H1 (cell line): Measurements from ENCODE around the gene CD300LB. TPM values are rescaled to one million over a fixed set of nuclear protein-coding genes. Genes with fewer than 3 reads are reported as not detected.

Source experiments
- CTCF ChIA-PET: fragments of 300-600 bp; sonication (Branson Sonifier 250); formaldehyde crosslinking; loops from one replicate; lab custom pipeline; 2021; ENCODE audit not compliant: partially characterized antibody; lab: Charles Lee
- POLR2A ChIA-PET: fragments of 300-600 bp; sonication (Branson Sonifier 250); formaldehyde crosslinking; loops from one replicate; lab custom pipeline; 2021; ENCODE audit warnings: inconsistent platforms; ENCODE audit not compliant: partially characterized antibody; lab: Charles Lee
- DNase-seq, 2 experiments: peaks; one replicate each; pipeline versions ENCODE4 v3.0.0 to v3.0.0-alpha.2; 2010 to 2022; ENCODE audit warnings: low spot score in 2 of 2, low read depth in 1 of 2, mixed read lengths in 1 of 2
- FAIRE-seq: peaks from 2 replicates; lab custom pipeline; 2011; peaks lifted over from hg19 to GRCh38; lab: Jason Lieb, UNC
- H2AFZ ChIP-seq: 2 replicates; pipeline ENCODE4 v1.8.1; 2012; ENCODE audit warnings: low read length, inconsistent platforms
- H2AK5ac ChIP-seq: 2 replicates; pipeline ENCODE4 v1.6.1; 2013; ENCODE audit warnings: low read depth, low read length
- H2BK120ac ChIP-seq: replicated peaks from 2 replicates; pipeline ENCODE3; 2013; ENCODE audit warnings: low read depth, low read length, inconsistent platforms
- H2BK12ac ChIP-seq: 2 replicates; pipeline ENCODE4 v1.6.1; 2013; ENCODE audit warnings: low read depth, low read length
- H2BK15ac ChIP-seq: 2 replicates; pipeline ENCODE4 v1.6.1; 2013; ENCODE audit warnings: low read length
- H2BK20ac ChIP-seq: 2 replicates; pipeline ENCODE4 v1.6.1; 2013; ENCODE audit warnings: low read length
- H2BK5ac ChIP-seq: 2 replicates; pipeline ENCODE4 v1.6.1; 2013; ENCODE audit warnings: low read depth, low read length
- H3K14ac ChIP-seq: 2 replicates; pipeline ENCODE4 v1.6.1; 2013; ENCODE audit warnings: inconsistent platforms; ENCODE audit not compliant: insufficient read length
- H3K18ac ChIP-seq: 2 replicates; pipeline ENCODE4 v1.6.1; 2013; ENCODE audit warnings: low read length; ENCODE audit errors: extremely low read depth
- H3K23ac ChIP-seq: 2 replicates; pipeline ENCODE4 v1.6.1; 2013; ENCODE audit warnings: inconsistent platforms; ENCODE audit not compliant: insufficient read length
- H3K23me2 ChIP-seq: 2 replicates; pipeline ENCODE4 v1.6.1; 2013; ENCODE audit warnings: low read depth, low read length
- H3K27ac ChIP-seq: 2 replicates; pipeline ENCODE4 v1.6.1; 2011; ENCODE audit warnings: low read depth, low read length, inconsistent platforms
- H3K27me3 ChIP-seq, 4 experiments: replicated peaks in 1 of 4; 1 replicate in 1 of 4; 2 replicates in 3 of 4; pipeline versions ENCODE4 v1.6.1 to v1.8.1; 2011 to 2013; ENCODE audit warnings: low read length in 3 of 4, mild to moderate bottlenecking in 3 of 4, inconsistent platforms in 2 of 4, mixed read lengths in 2 of 4, moderate library complexity in 1 of 4; ENCODE audit not compliant: control insufficient read depth in 3 of 4, insufficient read depth in 3 of 4; ENCODE audit errors: extremely low read depth in 1 of 4
- H3K36me3 ChIP-seq, 4 experiments: 2 replicates each; pipeline versions ENCODE4 v1.6.1 to v1.8.1; 2011 to 2013; ENCODE audit warnings: mild to moderate bottlenecking in 4 of 4, low read length in 3 of 4, moderate library complexity in 2 of 4, control low read depth in 1 of 4, inconsistent platforms in 1 of 4; ENCODE audit not compliant: insufficient read depth in 4 of 4, control insufficient read depth in 2 of 4
- H3K4ac ChIP-seq: replicated peaks from 2 replicates; pipeline ENCODE3; 2013; ENCODE audit warnings: low read length, low read depth, mixed read lengths, inconsistent platforms; ENCODE audit not compliant: insufficient read length
- H3K4me1 ChIP-seq, 4 experiments: replicated peaks in 1 of 4; 1 replicate in 1 of 4; 2 replicates in 3 of 4; pipeline versions ENCODE4 v1.6.1 to v1.8.1; 2011 to 2013; ENCODE audit warnings: low read length in 3 of 4, inconsistent platforms in 2 of 4, mixed read lengths in 1 of 4; ENCODE audit not compliant: insufficient read depth in 4 of 4, control insufficient read depth in 3 of 4
- H3K4me2 ChIP-seq, 2 experiments: 2 replicates each; pipeline versions ENCODE4 v1.6.1 to v1.8.1; 2011 to 2013; ENCODE audit warnings: low read depth in 2 of 2, low read length in 2 of 2, control low read depth in 1 of 2, inconsistent platforms in 1 of 2, mild to moderate bottlenecking in 1 of 2; ENCODE audit not compliant: insufficient read depth in 1 of 2
- H3K4me3 ChIP-seq, 4 experiments: fragments of 200-600, 300-600 bp in 1 of 4; sonication (generic), shearing (Covaris generic), sonication (Bioruptor Twin) in 1 of 4; 2 replicates each; pipeline versions ENCODE4 v1.5.1 to v1.8.1; 2011 to 2016; ENCODE audit warnings: low read length in 4 of 4, low read depth in 3 of 4, control low read depth in 2 of 4, inconsistent platforms in 2 of 4, mild to moderate bottlenecking in 2 of 4, mixed read lengths in 1 of 4, moderate library complexity in 1 of 4; ENCODE audit not compliant: insufficient read depth in 2 of 4; ENCODE audit errors: extremely low read depth in 1 of 4
- H3K56ac ChIP-seq: replicated peaks from 2 replicates; pipeline ENCODE3; 2013; ENCODE audit warnings: low read depth, mild to moderate bottlenecking, mixed read lengths, low read length, inconsistent platforms; ENCODE audit not compliant: insufficient read length
- H3K79me1 ChIP-seq: 2 replicates; pipeline ENCODE4 v1.6.1; 2013; ENCODE audit warnings: low read depth, low read length, control low read depth
- H3K79me2 ChIP-seq, 2 experiments: 2 replicates each; pipeline versions ENCODE4 v1.6.1 to v1.8.1; 2012 to 2013; ENCODE audit warnings: low read length in 2 of 2, mild to moderate bottlenecking in 2 of 2, inconsistent platforms in 1 of 2; ENCODE audit not compliant: insufficient read depth in 2 of 2, control insufficient read depth in 1 of 2
- H3K9ac ChIP-seq, 4 experiments: replicated peaks in 1 of 4; 1 replicate in 1 of 4; 2 replicates in 3 of 4; pipeline versions ENCODE4 v1.6.1 to v1.8.1; 2011 to 2013; ENCODE audit warnings: low read depth in 3 of 4, low read length in 3 of 4, control low read depth in 2 of 4, mild to moderate bottlenecking in 2 of 4, moderate library complexity in 2 of 4, inconsistent platforms in 1 of 4; ENCODE audit errors: extremely low read depth in 1 of 4
- H3K9me3 ChIP-seq, 2 experiments: 2 replicates each; pipeline versions ENCODE4 v1.6.1 to v1.8.1; 2012 to 2013; ENCODE audit warnings: mild to moderate bottlenecking in 2 of 2, moderate library complexity in 2 of 2, control low read depth in 1 of 2, inconsistent platforms in 1 of 2, low read depth in 1 of 2, low read length in 1 of 2, mixed read lengths in 1 of 2; ENCODE audit not compliant: insufficient read depth in 2 of 2
- H4K20me1 ChIP-seq, 2 experiments: replicated peaks in 1 of 2; 2 replicates each; pipeline versions ENCODE3 to v1.8.1; 2011 to 2013; ENCODE audit warnings: inconsistent platforms in 2 of 2, low read length in 2 of 2, mild to moderate bottlenecking in 1 of 2; ENCODE audit not compliant: insufficient read depth in 2 of 2, control insufficient read depth in 1 of 2
- H4K5ac ChIP-seq: 2 replicates; pipeline ENCODE4 v1.6.1; 2013; ENCODE audit warnings: low read length, low read depth, mixed read lengths, inconsistent platforms; ENCODE audit not compliant: insufficient read length
- H4K8ac ChIP-seq: 2 replicates; pipeline ENCODE4 v1.8.0; 2013; ENCODE audit warnings: mild to moderate bottlenecking, moderate library complexity, low read length, inconsistent platforms; ENCODE audit not compliant: insufficient read depth; ENCODE audit errors: extremely low read depth
- H4K91ac ChIP-seq: replicated peaks from 2 replicates; pipeline ENCODE3; 2013; ENCODE audit warnings: low read length, mixed read lengths, inconsistent platforms; ENCODE audit not compliant: insufficient read length
- ATF2 ChIP-seq: IDR thresholded peaks from 2 replicates; pipeline ENCODE4 v1.6.1; 2012; ENCODE audit warnings: low read length, inconsistent platforms
- BCL11A ChIP-seq, 2 experiments: IDR thresholded peaks; one replicate each; pipeline ENCODE4 v1.6.1; 2011; ENCODE audit warnings: low read depth in 2 of 2, low read length in 2 of 2, mild to moderate bottlenecking in 2 of 2
- BRCA1 ChIP-seq: IDR thresholded peaks from 2 replicates; pipeline ENCODE4 v1.6.1; 2012; ENCODE audit warnings: low read depth, low read length, improper control_type of control experiment
- HDAC2 ChIP-seq, 2 experiments: fragments of 300-600 bp in 1 of 2; sonication (generic) in 1 of 2; IDR thresholded peaks; 2 replicates each; pipeline ENCODE4 v1.6.1; 2011 to 2012; ENCODE audit warnings: low read depth in 2 of 2, low read length in 2 of 2, mild to moderate bottlenecking in 2 of 2, moderate library complexity in 2 of 2, borderline replicate concordance in 1 of 2, inconsistent platforms in 1 of 2
- JUND ChIP-seq: IDR thresholded peaks from 2 replicates; pipeline ENCODE4 v1.6.1; 2011; ENCODE audit warnings: mild to moderate bottlenecking, improper control_type of control experiment, low read length
- MAFK ChIP-seq: IDR thresholded peaks from 2 replicates; pipeline ENCODE4 v1.6.1; 2012; ENCODE audit warnings: low read depth, mild to moderate bottlenecking, improper control_type of control experiment, low read length
- MAX ChIP-seq: IDR thresholded peaks from 2 replicates; pipeline ENCODE4 v1.6.1; 2012; ENCODE audit warnings: inconsistent platforms
- RNF2 ChIP-seq: fragments of 200-900, 300-1000 bp; sonication (generic); IDR thresholded peaks from 2 replicates; pipeline ENCODE4 v1.7.1; 2016; ENCODE audit warnings: borderline replicate concordance, low read depth, mild to moderate bottlenecking, antibody characterized with exemption, low read length; ENCODE audit not compliant: poor library complexity, severe bottlenecking; ENCODE audit errors: missing control alignments
- RXRA ChIP-seq: IDR thresholded peaks from 2 replicates; pipeline ENCODE4 v1.6.1; 2011; ENCODE audit warnings: low read depth, mild to moderate bottlenecking, low read length, moderate library complexity; ENCODE audit not compliant: insufficient read depth
- YY1 ChIP-seq: IDR thresholded peaks from 2 replicates; pipeline ENCODE4 v1.6.1; 2011; ENCODE audit warnings: low read depth, mild to moderate bottlenecking, low read length
- WGBS, 2 experiments: shearing (Covaris generic) in 1 of 2; methylation state at CpG; one replicate each; pipeline versions ENCODE4 v1.1.6 to v1.1.7; 2013 to 2015; ENCODE audit warnings: low lambda C conversion rate in 2 of 2, mixed read lengths in 2 of 2, inconsistent platforms in 1 of 2, low coverage in 1 of 2, missing lambda C conversion rate in 1 of 2; ENCODE audit not compliant: insufficient replicate concordance in 2 of 2, insufficient coverage in 1 of 2, insufficient read length in 1 of 2; ENCODE audit errors: extremely low coverage in 1 of 2, missing lambda C conversion rate in 1 of 2; 5-methylcytosine and 5-hydroxymethylcytosine counted together
- polyA plus RNA-seq, 7 experiments: library from polyadenylated mRNA; depleted of rRNA in 3 of 7; stranded (reverse) in 5 of 7; unstranded in 2 of 7; fragments of >200 nt in 5 of 7; fragments of 200-250 nt in 2 of 7; gene quantifications; 1 replicate in 5 of 7; 2 replicates in 1 of 7; 4 replicates in 1 of 7; pipeline versions ENCODE4 v1.2.1 to v1.2.3, GENCODE V29; 2011 to 2013; ENCODE audit warnings: missing spikeins in 2 of 7, mixed read lengths in 2 of 7
- total RNA-seq: library from RNA; stranded (reverse); fragmentation: NEBNext Ultra II Directional; extraction: Animal tissue kit (Norgen Biotek cat#: 25700); gene quantifications from 2 replicates; pipeline ENCODE4 v1.2.1, GENCODE V29; 2021

The CD300LB gene
- total and polyA plus RNA-seq, 2 of the 8 experiments (the other 6 are each of a cell fraction or from before 2014, with no cell fraction given) = not detected

DNA sequence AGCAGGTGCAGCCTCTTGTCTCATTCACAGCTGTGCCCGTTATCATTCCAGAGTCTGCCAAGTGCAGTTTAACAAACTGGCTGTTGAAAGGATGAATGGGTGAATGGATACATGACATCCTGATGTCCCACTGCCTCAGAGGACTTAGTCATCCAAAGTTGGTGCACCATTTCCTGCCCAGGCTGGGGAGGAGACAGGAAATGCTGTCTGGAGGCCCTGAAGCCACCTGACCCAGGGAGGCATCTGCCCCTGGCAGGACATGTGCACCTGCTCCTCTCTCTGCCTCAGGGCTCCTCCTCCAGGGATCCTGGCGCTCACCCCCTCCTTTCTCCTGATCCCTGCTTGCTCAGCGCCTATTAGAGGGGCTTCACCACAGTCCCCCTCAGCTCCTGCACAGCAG lies 16.5 kb upstream of the CD300LB start:
- 0 out of 2 replicates have a peak, but pooled peaks cover 2% of the 10 kb centered on the region for H3K23me2 ChIP-seq
- no peak overlapping the region for H3K4me3 ChIP-seq
- no peak overlapping the region for H2AFZ ChIP-seq
- H4K5ac ChIP-seq = no peak overlapping the region
- H4K8ac ChIP-seq = no peak overlapping the region
- H3K27me3 ChIP-seq = no peaks in the 10 kb centered on the region; a peak in 1 of 7 replicates
- H3K79me1 ChIP-seq = no peaks in the 10 kb centered on the region; the same call in 1 of the 2 replicates
- no peak overlapping the region for H2BK12ac ChIP-seq
- H3K14ac ChIP-seq = no peak overlapping the region
- H4K20me1 ChIP-seq = peaks cover 0 to 4% of the 10 kb centered on the region in 2 experiments
- no peak overlapping the region for H2BK120ac ChIP-seq
- POLR2A ChIA-PET = no interaction called here
- H2BK15ac ChIP-seq = no peak overlapping the region
- H3K27ac ChIP-seq = no peak overlapping the region
- CTCF ChIA-PET = interaction anchor here (1.3 to 2.0 kb wide), 2 partner anchors 19 to 179 kb away, joined by 4 to 6 read pairs; partner anchors contain the start of gene CD300H
- FAIRE-seq (no peak), DNase-seq (no peak)
- H3K4me1 ChIP-seq = no peaks in the 10 kb centered on the region
- H2BK20ac ChIP-seq = no peak overlapping the region
- no peaks in the 10 kb centered on the region for H3K9me3 ChIP-seq
- H3K4ac ChIP-seq = no peak overlapping the region
- 91% methylated on average over 3 of the region's 3 CpGs; no CpG with 5 or more reads in 1 of the 2 experiments for WGBS, 2 experiments
- no peaks in the 10 kb centered on the region for H3K36me3 ChIP-seq
- H3K79me2 ChIP-seq = no peaks in the 10 kb centered on the region
- no peak overlapping the region for H2BK5ac ChIP-seq
- H3K18ac ChIP-seq = no peak overlapping the region
- no peak overlapping the region for H3K23ac ChIP-seq
- no peak overlapping the region for H4K91ac ChIP-seq
- no peak overlapping the region for H3K56ac ChIP-seq
- H2AK5ac ChIP-seq = no peak overlapping the region
- no peak overlapping the region for H3K9ac ChIP-seq
- no peak overlapping the region for H3K4me2 ChIP-seq
- TF ChIP-seq MAX (no peak), BRCA1 (no peak), RXRA (no peak), JUND (no peak), ATF2 (no peak), RNF2 (no peak), HDAC2 (IDR thresholded peaks at IDR 0.05; ENCODE audit: borderline replicate concordance in 1 of 2, low read depth in 2 of 2, low read length in 2 of 2) (no peak), YY1 (no peak), MAFK (no peak), BCL11A (IDR thresholded peaks at IDR 0.05; ENCODE audit: low read depth in 2 of 2, low read length in 2 of 2) (no peak)
